OCI-LY1 (cell line): ENCODE measurements around the gene SIK3.

ENCODE experiments used
- EZH2 ChIP-seq: fragments of 200-600 bp; sonication (generic), shearing (Covaris generic); IDR thresholded peaks from 2 replicates; pipeline ENCODE4 v1.8.0; 2017; ENCODE audit warnings: borderline replicate concordance, mixed run types, mild to moderate bottlenecking, antibody characterized with exemption, low read length, moderate library complexity, mixed read lengths
- TF ChIP-seq, protein P1 (sequence below): fragments of 200-600 bp; sonication (generic), shearing (Covaris generic); IDR thresholded peaks from 2 replicates; pipeline ENCODE4 v1.5.1; 2017; ENCODE audit warnings: mild to moderate bottlenecking, antibody characterized with exemption, low read length, moderate library complexity, mixed read lengths

DNA sequence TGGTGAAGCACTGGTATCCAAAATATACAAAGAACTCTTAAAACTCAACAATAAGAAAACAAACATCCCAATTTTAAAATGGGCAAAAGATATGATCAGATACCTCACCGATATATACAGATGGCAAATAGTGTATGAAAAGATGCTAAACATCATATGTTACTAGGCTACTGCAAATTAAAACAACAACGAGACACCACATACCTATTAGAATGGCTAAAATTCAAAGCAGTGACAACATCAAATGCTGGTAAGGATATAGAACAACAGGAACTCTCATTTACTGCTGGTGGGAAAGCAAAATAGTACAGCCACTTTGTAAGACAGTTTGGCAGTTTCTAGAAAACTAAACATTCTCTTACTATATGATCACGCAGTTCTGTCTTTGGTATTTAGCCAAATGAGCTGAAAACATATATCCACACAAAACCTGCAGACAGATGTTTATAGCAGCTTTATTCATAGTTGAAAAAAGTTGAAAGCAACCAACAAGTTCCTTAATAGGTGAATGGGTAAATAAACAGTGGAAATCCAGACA, 38.5 kb downstream of the SIK3 start:
- TF ChIP-seq, protein P1, sequence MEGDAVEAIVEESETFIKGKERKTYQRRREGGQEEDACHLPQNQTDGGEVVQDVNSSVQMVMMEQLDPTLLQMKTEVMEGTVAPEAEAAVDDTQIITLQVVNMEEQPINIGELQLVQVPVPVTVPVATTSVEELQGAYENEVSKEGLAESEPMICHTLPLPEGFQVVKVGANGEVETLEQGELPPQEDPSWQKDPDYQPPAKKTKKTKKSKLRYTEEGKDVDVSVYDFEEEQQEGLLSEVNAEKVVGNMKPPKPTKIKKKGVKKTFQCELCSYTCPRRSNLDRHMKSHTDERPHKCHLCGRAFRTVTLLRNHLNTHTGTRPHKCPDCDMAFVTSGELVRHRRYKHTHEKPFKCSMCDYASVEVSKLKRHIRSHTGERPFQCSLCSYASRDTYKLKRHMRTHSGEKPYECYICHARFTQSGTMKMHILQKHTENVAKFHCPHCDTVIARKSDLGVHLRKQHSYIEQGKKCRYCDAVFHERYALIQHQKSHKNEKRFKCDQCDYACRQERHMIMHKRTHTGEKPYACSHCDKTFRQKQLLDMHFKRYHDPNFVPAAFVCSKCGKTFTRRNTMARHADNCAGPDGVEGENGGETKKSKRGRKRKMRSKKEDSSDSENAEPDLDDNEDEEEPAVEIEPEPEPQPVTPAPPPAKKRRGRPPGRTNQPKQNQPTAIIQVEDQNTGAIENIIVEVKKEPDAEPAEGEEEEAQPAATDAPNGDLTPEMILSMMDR = no peak
- no peak for TF ChIP-seq EZH2
